HT-29 (cell line): Measurements from ENCODE around the gene FEV. TPM values are rescaled to one million over a fixed set of nuclear protein-coding genes. Genes with fewer than 3 reads are reported as not detected.

Experiments
- DNase-seq: peaks from one replicate; pipeline ENCODE4 v3.0.0-alpha.2; 2015; ENCODE audit warnings: low spot score
- total RNA-seq: library from RNA; depleted of rRNA; stranded (reverse); fragments of >200 nt; shearing (Covaris generic); gene quantifications from 2 replicates; pipeline ENCODE4 v1.2.3, GENCODE V29; 2014

Gene FEV
- total RNA-seq, 1 experiment from 2014 or later: not detected

GRCh38 chr2:219017201-219017931 is 32.4 kb upstream of the FEV start:
- DNase-seq: no peak

GRCh38 chr2:219016721-219017120 is 31.7 kb upstream of the FEV start:
- no peak for DNase-seq

- DNase-seq: no peak
These were observed 25.9 kb upstream of the FEV start for GRCh38 chr2:219010873-219011272.

- peak; percentile 66 for DNase-seq
These were observed 25.3 kb upstream of the FEV start for GRCh38 chr2:219010162-219010756.

- DNase-seq: no peak
These were observed 24.3 kb upstream of the FEV start for GRCh38 chr2:219009294-219009693.

GRCh38 chr2:219003979-219004378 is 19.0 kb upstream of the FEV start:
- DNase-seq: no peak

- DNase-seq: no peak
These were observed 18.3 kb upstream of the FEV start for GRCh38 chr2:219003267-219003634.

GRCh38 chr2:219002395-219003266 is 17.6 kb upstream of the FEV start:
- peak; percentile 79 for DNase-seq

GRCh38 chr2:219001577-219002394 is 16.8 kb upstream of the FEV start:
- DNase-seq: peak; percentile 93

- no peak for DNase-seq
These were observed 16.2 kb upstream of the FEV start for GRCh38 chr2:219001100-219001576.

- DNase-seq: no peak
These were observed 15.6 kb upstream of the FEV start for GRCh38 chr2:219000569-219000960.

GRCh38 chr2:218999881-219000568 is 15.0 kb upstream of the FEV start:
- DNase-seq: no peak

- DNase-seq: no peak
These were observed 14.3 kb upstream of the FEV start for GRCh38 chr2:218999021-218999880.

- DNase-seq: no peak
These were observed 13.5 kb upstream of the FEV start for GRCh38 chr2:218998414-218999002.

- DNase-seq: no peak
These were observed 12.7 kb upstream of the FEV start for GRCh38 chr2:218997731-218998130.

GRCh38 chr2:218996937-218997336 is 12.0 kb upstream of the FEV start:
- DNase-seq: no peak

- DNase-seq: peak; percentile 90
These were observed 11.2 kb upstream of the FEV start for GRCh38 chr2:218995972-218996711.

GRCh38 chr2:218995561-218995960 is 10.6 kb upstream of the FEV start:
- no peak for DNase-seq
